ENCODE data around the gene KCNJ16. TPM values are rescaled to one million over a fixed set of nuclear protein-coding genes. Genes with fewer than 3 reads are reported as not detected.

KCNJ16 gene
- total and polyA plus RNA-seq, 2 of the 13 experiments (the other 11 are each of a cell fraction or from before 2014, with no cell fraction given) = not detected

- intact Hi-C loops (cut with micrococcal nuclease; ENCODE audit: unreplicated experiment) (no loop called here), in situ Hi-C loops (cut with HindIII; ENCODE audit: extremely low pct_ligation_motif_present, low pct_unique_long_range_greater_than_20kb) (no loop called here)
- H3K4me1 ChIP-seq (ENCODE audit: insufficient read depth, low read length) = no peaks in the 10 kb centered on the region
- H3K4me2 ChIP-seq (ENCODE audit: low read depth, low read length) = no peak overlapping the region
- no peaks in the 10 kb centered on the region for H3K79me2 ChIP-seq (ENCODE audit: insufficient read depth, low read length)
- H3K36me3 ChIP-seq (replicated peaks in 1 of 2; ENCODE audit: control insufficient read depth in 1 of 2, insufficient read depth in 2 of 2, low read length in 2 of 2) = no peaks in the 10 kb centered on the region
- H3K9me3 ChIP-seq (ENCODE audit: low read length) = no peaks in the 10 kb centered on the region
- H3K4me3 ChIP-seq (replicated peaks in 1 of 3; ENCODE audit: insufficient read depth in 1 of 3, low read depth in 2 of 3, low read length in 3 of 3) = no peak overlapping the region
- H3K27ac ChIP-seq (ENCODE audit: extremely low read length, insufficient read depth, low read length) = no peak overlapping the region
- DNase-seq (ENCODE audit: low spot score) = no peak
- WGBS (ENCODE audit: low lambda C conversion rate) = 3% methylated on average over 2 of the region's 2 CpGs
- TF ChIP-seq ZSCAN12 (CRISPR knock-in tag; IDR thresholded peaks at IDR 0.05) (no peak), ZBTB14 (CRISPR knock-in tag; IDR thresholded peaks at IDR 0.05) (no peak), DNMT1 (CRISPR knock-in tag; IDR thresholded peaks at IDR 0.05) (no peak), THAP8 (CRISPR knock-in tag; IDR thresholded peaks at IDR 0.05; ENCODE audit: borderline replicate concordance) (no peak), ZNF317 (CRISPR knock-in tag; IDR thresholded peaks at IDR 0.05) (no peak), ZNF253 (CRISPR knock-in tag; IDR thresholded peaks at IDR 0.05; ENCODE audit: borderline replicate concordance) (no peak), KLF9 (CRISPR knock-in tag; IDR thresholded peaks at IDR 0.05; ENCODE audit: low read depth) (no peak), ZBTB37 (CRISPR knock-in tag; IDR thresholded peaks at IDR 0.05) (no peak), ZNF670 (CRISPR knock-in tag; IDR thresholded peaks at IDR 0.05; ENCODE audit: borderline replicate concordance) (no peak)
- no peaks in the 10 kb centered on the region for H3K27me3 ChIP-seq (ENCODE audit: control insufficient read depth in 1 of 2, insufficient read depth in 2 of 2, low read length in 2 of 2)
- POLR2A ChIA-PET = no interaction called here
- H4K20me1 ChIP-seq (ENCODE audit: insufficient read depth, low read length) = no peaks in the 10 kb centered on the region
- no peak overlapping the region for H3K9ac ChIP-seq (ENCODE audit: insufficient read depth, low read depth, low read length)
- no peak overlapping the region for H2AFZ ChIP-seq (ENCODE audit: low read length)
- FAIRE-seq = no peak
- CTCF ChIA-PET (ENCODE audit: low intra/inter-chr PET ratio, low total read pairs) = no interaction called here
- BruUV-seq (replicated peaks) = no TSS peak
- ATAC-seq = no peak
Measured at GRCh38 chr17:70159980-70160379, 85.0 kb downstream of the KCNJ16 start.

Data from HepG2 (cell line).